AG04449 (cell line): ENCODE results near the gene NUP210.

Experiments used
- CTCF ChIA-PET: fragments of 350-600 bp; formaldehyde crosslinking; extraction: SDS; loops from one replicate; lab custom pipeline; 2021; ENCODE audit warnings: antibody characterized with exemption; lab: Yijun Ruan, JAX
- POLR2A ChIA-PET: fragments of 400-600, 350-600 bp; formaldehyde crosslinking; extraction: SDS; loops from one replicate; lab custom pipeline; 2020; ENCODE audit warnings: antibody characterized with exemption, inconsistent platforms; lab: Yijun Ruan, JAX
- DNase-seq: peaks from one replicate; pipeline ENCODE4 v3.0.0-alpha.2; 2010; ENCODE audit warnings: low read depth, low spot score
- H3K4me3 ChIP-seq: 2 replicates; pipeline ENCODE4 v1.5.1; 2011; ENCODE audit warnings: low read depth, mild to moderate bottlenecking, control low read depth, low read length
- CTCF ChIP-seq: IDR thresholded peaks from one replicate; pipeline ENCODE4 v1.5.1; 2011; ENCODE audit warnings: mild to moderate bottlenecking, moderate library complexity, low read length, control low read depth, inconsistent platforms; ENCODE audit not compliant: insufficient read depth; ENCODE audit errors: missing control alignments

The NUP210 gene

DNA sequence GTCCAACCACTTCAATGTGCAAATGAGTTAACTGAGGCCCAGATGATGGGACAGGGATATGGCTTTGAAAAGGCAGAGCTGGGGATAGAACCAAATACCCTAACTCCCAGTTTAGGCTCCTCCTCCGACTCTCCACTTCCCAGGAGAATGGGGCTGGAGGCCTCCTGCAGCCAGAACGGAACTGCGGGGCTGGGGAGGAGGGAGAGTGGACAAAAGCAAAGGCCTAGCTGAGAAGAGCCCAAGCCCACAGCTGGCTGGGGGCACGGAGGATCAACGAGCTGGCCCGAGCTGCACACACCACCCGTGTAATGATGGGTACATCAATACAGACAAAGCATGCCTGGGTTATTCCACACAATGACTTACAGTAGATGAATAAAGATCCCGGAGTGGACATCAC lies 74.8 kb downstream of the NUP210 start:
- no peak for DNase-seq
- no peak overlapping the region for H3K4me3 ChIP-seq
- no peak for TF ChIP-seq CTCF
- ChIA-PET CTCF (interaction anchor here (0.6 kb wide), 1 partner anchor 304 kb away, joined by 3 read pairs; no protein-coding TSS in a partner anchor), POLR2A (no interaction called here)

GRCh38 chr3:13344663-13345062 lies 75.5 kb downstream of the NUP210 start:
- H3K4me3 ChIP-seq: no peak overlapping the region
- TF ChIP-seq CTCF: no peak
- CTCF ChIA-PET: no interaction called here
- no peak for DNase-seq
- POLR2A ChIA-PET: no interaction called here

DNA sequence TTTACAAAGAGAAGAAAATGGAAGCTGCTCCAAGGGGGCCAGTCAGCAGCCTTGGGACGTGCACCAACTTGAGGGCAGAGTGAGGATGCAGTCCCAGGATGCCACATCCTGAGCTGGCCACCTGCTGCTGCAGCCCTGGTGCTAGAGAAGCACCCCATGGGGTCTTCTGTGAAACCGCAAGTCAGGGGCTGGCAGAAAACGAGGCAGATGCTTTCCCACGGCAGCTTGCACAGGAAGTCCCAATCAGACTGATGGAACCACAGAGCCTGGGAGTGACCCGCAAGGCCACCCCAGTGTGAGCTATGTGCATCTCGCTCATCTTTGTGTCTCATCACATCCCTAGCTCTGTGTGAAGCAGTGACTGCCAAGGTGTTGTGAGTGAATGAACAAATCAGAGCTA lies 76.5 kb downstream of the NUP210 start:
- POLR2A ChIA-PET: no interaction called here
- TF ChIP-seq CTCF: no peak
- CTCF ChIA-PET: no interaction called here
- H3K4me3 ChIP-seq: no peak overlapping the region
- DNase-seq: no peak

GRCh38 chr3:13341229-13341905 lies 78.8 kb downstream of the NUP210 start:
- ChIA-PET POLR2A (no interaction called here), CTCF (no interaction called here)
- no peak for DNase-seq
- no peak for TF ChIP-seq CTCF
- no peak overlapping the region for H3K4me3 ChIP-seq

DNA sequence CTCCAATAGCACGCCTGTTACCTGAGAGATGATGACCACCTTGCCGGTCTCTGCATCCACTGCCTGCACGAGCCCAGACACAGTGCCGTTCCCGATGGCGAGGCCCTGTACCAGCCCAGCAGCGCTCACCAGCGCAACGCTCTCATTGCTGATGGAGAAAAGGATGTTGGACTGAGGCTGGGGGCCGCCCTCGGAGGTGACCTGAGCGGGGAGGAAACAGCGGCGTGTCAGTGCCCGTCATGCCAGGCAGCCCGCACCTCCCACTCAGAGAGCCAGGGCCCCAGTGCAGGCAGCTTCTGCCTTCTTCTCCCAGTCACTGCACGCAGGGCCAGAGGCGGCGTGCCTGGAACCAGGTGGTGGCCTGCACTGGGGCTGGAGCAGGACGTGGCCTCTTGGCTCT lies 80.3 kb downstream of the NUP210 start:
- no peak for DNase-seq
- no peak overlapping the region for H3K4me3 ChIP-seq
- TF ChIP-seq CTCF: no peak
- CTCF ChIA-PET: no interaction called here
- POLR2A ChIA-PET: no interaction called here

DNA sequence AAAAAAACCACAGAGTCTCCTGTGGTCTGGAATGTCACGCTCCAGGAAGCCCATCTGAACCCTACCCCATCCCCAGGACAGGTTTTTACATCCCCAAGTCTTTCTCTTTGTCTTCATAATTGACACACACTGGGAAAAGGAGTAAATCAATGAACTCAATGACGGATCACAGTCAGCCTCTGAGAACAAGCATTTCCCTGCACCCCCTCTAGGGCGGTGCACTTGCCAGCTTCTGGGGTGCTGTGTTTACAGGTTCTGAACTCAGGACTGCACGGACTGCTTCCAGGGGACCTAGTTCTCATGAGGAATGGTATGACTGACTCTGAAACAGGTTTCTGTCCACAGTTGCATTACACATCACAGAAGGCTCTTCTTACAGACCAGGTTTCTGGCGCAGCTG lies 81.1 kb downstream of the NUP210 start:
- POLR2A ChIA-PET: no interaction called here
- CTCF ChIA-PET: no interaction called here

More for the DNA sequence above, 81.1 kb downstream of the NUP210 start:
- no peak for DNase-seq
- no peak overlapping the region for H3K4me3 ChIP-seq
- no peak for TF ChIP-seq CTCF
